SK-N-SH (cell line): ENCODE results near the gene IFNA8.
"Not testable (repeated sequence)": the region's sequence is repeated elsewhere in the genome, so short reads cannot be mapped to it uniquely, and the experiment has no call there.

ENCODE experiments used
- MXI1 ChIP-seq: IDR thresholded peaks from 2 replicates; pipeline ENCODE4 v1.6.1; 2012; ENCODE audit warnings: mild to moderate bottlenecking, low read depth, low read length, improper control_type of control experiment
- PBX3 ChIP-seq: IDR thresholded peaks from 2 replicates; pipeline ENCODE4; 2012
- TEAD4 ChIP-seq: IDR thresholded peaks from 2 replicates; pipeline ENCODE4 v1.4.0; 2012; ENCODE audit warnings: mild to moderate bottlenecking, borderline replicate concordance; ENCODE audit not compliant: insufficient read depth
- USF2 ChIP-seq: fragments of 150-350 bp; IDR thresholded peaks from 2 replicates; pipeline ENCODE4 v1.6.1; 2017; ENCODE audit warnings: antibody characterized with exemption, low read length, low read depth, borderline replicate concordance
- YY1 ChIP-seq: IDR thresholded peaks from 2 replicates; pipeline ENCODE4 v1.4.0; 2012; ENCODE audit warnings: low read depth, mild to moderate bottlenecking

- TF ChIP-seq MXI1, USF2, TEAD4, YY1, PBX3: not testable (repeated sequence)
Measured at GRCh38 chr9:21435015-21435383, 26.1 kb downstream of the IFNA8 start.
